Osteoblast (primary cell): Measurements from ENCODE around the gene MAPKAPK5. TPM values are rescaled to one million over a fixed set of nuclear protein-coding genes. Genes with fewer than 3 reads are reported as not detected.

ENCODE experiments used
- DNase-seq: peaks from one replicate; pipeline ENCODE4 v3.0.0; 2011; ENCODE audit warnings: low spot score, mixed read lengths; ENCODE audit not compliant: insufficient read length; ENCODE audit errors: missing footprints
- H2AFZ ChIP-seq: 2 replicates; pipeline ENCODE4 v1.6.0; 2011; ENCODE audit warnings: mild to moderate bottlenecking, low read length
- H3K27ac ChIP-seq: 2 replicates; pipeline ENCODE4 v1.5.1; 2011; ENCODE audit warnings: mild to moderate bottlenecking, low read depth, low read length, moderate library complexity
- H3K27me3 ChIP-seq: 2 replicates; pipeline ENCODE4 v1.6.0; 2012; ENCODE audit warnings: mild to moderate bottlenecking, control low read depth, inconsistent platforms, low read length, moderate library complexity; ENCODE audit not compliant: insufficient read depth
- H3K36me3 ChIP-seq: 2 replicates; pipeline ENCODE4 v1.5.1; 2011; ENCODE audit warnings: mild to moderate bottlenecking, low read length, control low read depth, moderate library complexity; ENCODE audit not compliant: insufficient read depth
- H3K4me1 ChIP-seq: 2 replicates; pipeline ENCODE4 v1.5.1; 2011; ENCODE audit warnings: mild to moderate bottlenecking, low read length, control low read depth, moderate library complexity; ENCODE audit not compliant: insufficient read depth
- H3K4me2 ChIP-seq: 2 replicates; pipeline ENCODE4 v1.6.0; 2011; ENCODE audit warnings: mild to moderate bottlenecking, low read length; ENCODE audit not compliant: insufficient read depth
- H3K4me3 ChIP-seq: fragments of 200-600 bp; sonication (generic); 3 replicates; pipeline ENCODE4 v1.5.1; 2012; ENCODE audit warnings: mild to moderate bottlenecking, low read length, inconsistent platforms; ENCODE audit not compliant: insufficient read depth
- H3K79me2 ChIP-seq: 2 replicates; pipeline ENCODE4 v1.6.0; 2012; ENCODE audit warnings: mild to moderate bottlenecking, low read length, control low read depth, inconsistent platforms; ENCODE audit not compliant: insufficient read depth
- H3K9me3 ChIP-seq: 2 replicates; pipeline ENCODE4 v1.5.1; 2011; ENCODE audit warnings: low read depth, low read length, control low read depth
- H4K20me1 ChIP-seq: 2 replicates; pipeline ENCODE4 v1.6.0; 2012; ENCODE audit warnings: mild to moderate bottlenecking, low read length, control low read depth; ENCODE audit not compliant: insufficient read depth
- total RNA-seq: library from RNA; depleted of rRNA; stranded (reverse); fragments of >200 nt; gene quantifications from 2 replicates; pipeline ENCODE4 v1.2.3, GENCODE V29; 2012
- TF ChIP-seq, protein P1 (sequence below): IDR thresholded peaks from 2 replicates; pipeline ENCODE4 v1.5.1; 2011; ENCODE audit warnings: mild to moderate bottlenecking, low read depth, low read length, moderate library complexity; ENCODE audit errors: extremely low read depth

The MAPKAPK5 gene
- total RNA-seq, 1 donor, result 32.9 TPM

DNA sequence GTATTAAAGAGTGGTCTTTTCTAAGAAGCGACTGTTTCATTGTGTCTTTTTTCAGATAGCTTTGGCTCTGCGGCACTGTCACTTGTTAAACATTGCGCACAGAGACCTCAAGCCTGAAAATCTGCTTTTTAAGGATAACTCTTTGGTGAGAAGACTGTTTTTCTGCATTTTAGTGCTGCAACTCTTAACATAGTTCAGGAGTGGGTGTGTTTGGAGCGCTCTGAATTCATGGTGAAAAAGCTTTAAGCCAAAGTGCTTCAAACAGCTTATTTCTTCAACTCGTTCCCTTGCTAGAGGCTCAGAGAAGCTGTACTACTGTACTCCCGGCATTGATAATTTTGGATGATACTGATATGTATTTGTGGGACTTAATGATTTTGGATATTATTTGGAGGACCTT, 28.2 kb downstream of the MAPKAPK5 start:
- Histone ChIP-seq H3K9me3 (no peaks in the 10 kb centered on the region), H3K4me1 (no peaks in the 10 kb centered on the region), H3K27me3 (no peaks in the 10 kb centered on the region), H3K36me3 (peaks cover 49% of the 10 kb centered on the region), H3K79me2 (peaks cover 8% of the 10 kb centered on the region), H3K27ac (no peak overlapping the region), H3K4me2 (no peak overlapping the region), H3K4me3 (no peak overlapping the region), H2AFZ (no peak overlapping the region), H4K20me1 (peaks cover 2% of the 10 kb centered on the region)
- TF ChIP-seq, protein P1, sequence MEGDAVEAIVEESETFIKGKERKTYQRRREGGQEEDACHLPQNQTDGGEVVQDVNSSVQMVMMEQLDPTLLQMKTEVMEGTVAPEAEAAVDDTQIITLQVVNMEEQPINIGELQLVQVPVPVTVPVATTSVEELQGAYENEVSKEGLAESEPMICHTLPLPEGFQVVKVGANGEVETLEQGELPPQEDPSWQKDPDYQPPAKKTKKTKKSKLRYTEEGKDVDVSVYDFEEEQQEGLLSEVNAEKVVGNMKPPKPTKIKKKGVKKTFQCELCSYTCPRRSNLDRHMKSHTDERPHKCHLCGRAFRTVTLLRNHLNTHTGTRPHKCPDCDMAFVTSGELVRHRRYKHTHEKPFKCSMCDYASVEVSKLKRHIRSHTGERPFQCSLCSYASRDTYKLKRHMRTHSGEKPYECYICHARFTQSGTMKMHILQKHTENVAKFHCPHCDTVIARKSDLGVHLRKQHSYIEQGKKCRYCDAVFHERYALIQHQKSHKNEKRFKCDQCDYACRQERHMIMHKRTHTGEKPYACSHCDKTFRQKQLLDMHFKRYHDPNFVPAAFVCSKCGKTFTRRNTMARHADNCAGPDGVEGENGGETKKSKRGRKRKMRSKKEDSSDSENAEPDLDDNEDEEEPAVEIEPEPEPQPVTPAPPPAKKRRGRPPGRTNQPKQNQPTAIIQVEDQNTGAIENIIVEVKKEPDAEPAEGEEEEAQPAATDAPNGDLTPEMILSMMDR, result no peak
- no peak for DNase-seq

DNA sequence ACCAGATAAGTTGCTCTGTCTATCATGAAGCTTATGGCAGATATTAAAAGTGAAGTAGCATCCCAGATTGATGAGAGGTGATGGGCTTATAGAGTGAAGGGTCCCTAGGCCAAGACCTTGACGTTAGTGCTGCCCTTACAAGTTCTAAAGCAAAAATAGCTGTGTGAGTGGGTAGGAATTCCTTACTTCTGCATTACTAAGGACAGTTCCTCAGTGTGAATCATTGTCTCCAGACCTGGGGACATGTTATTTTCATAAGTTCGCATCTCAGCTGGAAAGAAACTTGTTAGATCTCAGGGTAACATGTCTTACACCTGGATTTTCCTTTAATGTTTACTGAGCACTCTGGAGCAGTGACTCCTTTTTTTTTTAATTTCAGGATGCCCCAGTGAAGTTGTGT, 28.7 kb downstream of the MAPKAPK5 start:
- Histone ChIP-seq H4K20me1 (peaks cover 4% of the 10 kb centered on the region), H2AFZ (no peak overlapping the region), H3K9me3 (no peaks in the 10 kb centered on the region), H3K4me3 (no peak overlapping the region), H3K79me2 (peaks cover 9% of the 10 kb centered on the region), H3K4me2 (no peak overlapping the region), H3K4me1 (no peaks in the 10 kb centered on the region), H3K36me3 (peaks cover 53% of the 10 kb centered on the region), H3K27ac (no peak overlapping the region), H3K27me3 (no peaks in the 10 kb centered on the region)
- TF ChIP-seq, protein P1, result no peak
- no peak for DNase-seq

DNA sequence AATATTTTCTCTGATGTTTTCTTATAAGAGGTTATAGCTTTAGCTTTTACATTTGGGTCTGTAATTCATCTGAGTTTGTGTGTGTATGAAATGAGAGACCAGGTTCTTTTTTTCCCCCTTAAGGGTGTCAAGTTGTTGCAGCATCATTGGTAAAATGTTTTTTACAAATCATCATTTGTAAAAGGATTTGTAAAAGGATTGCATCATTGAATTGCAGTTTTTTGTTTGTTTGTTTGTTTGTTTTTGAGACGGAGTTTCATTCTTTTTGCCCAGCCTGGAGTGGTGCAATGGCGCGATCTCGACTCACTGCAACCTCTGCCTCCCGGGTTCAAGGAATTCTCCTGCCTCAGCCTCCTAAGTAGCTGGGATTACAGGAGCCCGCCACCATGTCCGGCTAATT, 31.1 kb downstream of the MAPKAPK5 start:
- DNase-seq, result no peak
- TF ChIP-seq, protein P1, result no peak
- Histone ChIP-seq H2AFZ (no peak overlapping the region), H3K79me2 (peaks cover 3% of the 10 kb centered on the region), H3K9me3 (no peaks in the 10 kb centered on the region), H3K4me3 (no peak overlapping the region), H4K20me1 (peaks cover 4% of the 10 kb centered on the region), H3K27ac (no peak overlapping the region), H3K27me3 (no peaks in the 10 kb centered on the region), H3K4me2 (no peak overlapping the region), H3K36me3 (peaks cover 47% of the 10 kb centered on the region), H3K4me1 (no peaks in the 10 kb centered on the region)

DNA sequence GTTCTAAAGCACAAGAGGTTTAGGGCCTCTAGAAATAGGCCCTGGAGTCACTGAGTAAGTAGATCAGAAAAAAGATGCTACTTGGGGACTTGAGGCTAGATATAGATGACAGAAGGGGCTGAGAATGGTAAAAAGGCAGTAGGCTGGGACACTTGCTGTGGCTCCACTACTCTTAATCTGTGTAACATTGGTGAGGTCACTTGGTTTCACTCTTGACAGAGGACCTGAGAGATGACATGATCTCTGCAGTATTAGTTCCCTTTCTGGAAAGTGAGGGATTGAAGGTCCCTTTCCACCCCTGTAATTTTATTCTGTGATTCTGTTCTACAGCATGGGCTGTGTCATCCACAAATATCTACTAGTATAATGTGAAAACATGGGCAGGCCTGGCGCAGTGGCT, 39.7 kb downstream of the MAPKAPK5 start:
- Histone ChIP-seq H3K4me1 (no peaks in the 10 kb centered on the region), H2AFZ (no peak overlapping the region), H3K79me2 (peaks cover 4% of the 10 kb centered on the region), H3K36me3 (peaks cover 68% of the 10 kb centered on the region), H3K27ac (no peak overlapping the region), H3K4me3 (no peak overlapping the region), H3K4me2 (no peak overlapping the region), H4K20me1 (no peaks in the 10 kb centered on the region), H3K27me3 (no peaks in the 10 kb centered on the region), H3K9me3 (no peaks in the 10 kb centered on the region)
- no peak for DNase-seq
- TF ChIP-seq, protein P1, result no peak
